HCT116 (cell line): ENCODE data around the gene R3HDM4. TPM values are rescaled to one million over a fixed set of nuclear protein-coding genes. Genes with fewer than 3 reads are reported as not detected.

Source experiments
- ATAC-seq: fragments of 200-7000 bp; cut with Tn5 transposase; 2 replicates; pipeline ENCODE4 v1.9.1; 2020; ENCODE audit warnings: mild to moderate bottlenecking, moderate library complexity
- BruUV-seq: library from RNA; stranded (reverse); fragments of 400-500 nt; replicated peaks from 2 replicates; lab custom pipeline; 2021; lab: Mats Ljungman, UMichigan
- CTCF ChIA-PET: fragments of 300-600 bp; sonication (Branson Sonifier 250); formaldehyde crosslinking; loops from one replicate; lab custom pipeline; 2021; ENCODE audit warnings: antibody characterized with exemption; lab: Charles Lee
- POLR2A ChIA-PET: fragments of 300-600, 350-600 bp; sonication (Branson Sonifier 250); formaldehyde crosslinking; loops from one replicate; lab custom pipeline; 2021; ENCODE audit warnings: antibody characterized with exemption; lab: Charles Lee
- RAD21 ChIA-PET, 2 experiments: fragments of 300-600 bp; sonication (Branson Sonifier 250); formaldehyde crosslinking; loops; one replicate each; lab custom pipeline; 2023; ENCODE audit warnings: low total read pairs in 2 of 2; ENCODE audit not compliant: uncharacterized antibody in 2 of 2, unreplicated experiment in 2 of 2, low non-redundant PET in 1 of 2; lab: Charles Lee
- DNase-seq: peaks from one replicate; pipeline ENCODE4 v3.0.0-alpha.2; 2010; ENCODE audit warnings: low read depth, low spot score
- H2AFZ ChIP-seq: fragments of 200-600 bp; shearing (Covaris generic), sonication (generic); 2 replicates; pipeline ENCODE4 v1.6.1; 2017; ENCODE audit warnings: low read depth, mixed run types, mixed read lengths, antibody characterized with exemption, low read length; ENCODE audit not compliant: poor library complexity, severe bottlenecking
- H3K27ac ChIP-seq: 2 replicates; pipeline ENCODE4 v1.5.1; 2012; ENCODE audit warnings: low read depth, low read length
- H3K27me3 ChIP-seq: fragments of 200-600 bp; sonication (generic); 2 replicates; pipeline ENCODE4 v1.6.1; 2016; ENCODE audit warnings: mixed run types, low read length, mixed read lengths; ENCODE audit not compliant: insufficient read depth
- H3K36me3 ChIP-seq, 2 experiments: fragments of 200-500 bp in 1 of 2; fragments of 200-600 bp in 1 of 2; sonication (Bioruptor generic) in 1 of 2; sonication (generic) in 1 of 2; 2 replicates each; pipeline versions ENCODE4 v1.5.1 to v1.6.1; 2014 to 2016; ENCODE audit warnings: low read length in 2 of 2, inconsistent platforms in 1 of 2, mixed read lengths in 1 of 2, mixed run types in 1 of 2; ENCODE audit not compliant: insufficient read depth in 2 of 2, control insufficient read depth in 1 of 2
- H3K4me1 ChIP-seq, 2 experiments: fragments of 200-600 bp in 1 of 2; sonication (generic) in 1 of 2; 2 replicates each; pipeline versions ENCODE4 v1.5.1 to v1.6.1; 2012 to 2017; ENCODE audit warnings: low read length in 2 of 2, inconsistent platforms in 1 of 2, mild to moderate bottlenecking in 1 of 2, mixed read lengths in 1 of 2, mixed run types in 1 of 2, moderate library complexity in 1 of 2; ENCODE audit not compliant: insufficient read depth in 2 of 2, control insufficient read depth in 1 of 2
- H3K4me2 ChIP-seq: fragments of 200-600 bp; sonication (generic); 2 replicates; pipeline ENCODE4 v1.6.1; 2017; ENCODE audit warnings: mixed run types, low read length, mixed read lengths
- H3K4me3 ChIP-seq, 2 experiments: fragments of 200-600 bp in 1 of 2; sonication (generic) in 1 of 2; replicated peaks in 1 of 2; 2 replicates each; pipeline ENCODE4 v1.5.1; 2011 to 2016; ENCODE audit warnings: low read length in 2 of 2, control low read depth in 1 of 2, low read depth in 1 of 2, mild to moderate bottlenecking in 1 of 2, mixed read lengths in 1 of 2, mixed run types in 1 of 2
- H3K79me2 ChIP-seq: fragments of 200-600 bp; sonication (generic); 2 replicates; pipeline ENCODE4 v1.6.1; 2017; ENCODE audit warnings: mild to moderate bottlenecking, mixed run types, low read length, moderate library complexity, mixed read lengths; ENCODE audit not compliant: insufficient read depth
- H3K9ac ChIP-seq: fragments of 200-600 bp; sonication (generic); 2 replicates; pipeline ENCODE4 v1.6.1; 2016; ENCODE audit warnings: low read length, mixed read lengths
- H3K9me2 ChIP-seq: fragments of 200-600 bp; sonication (generic), shearing (Covaris generic); 2 replicates; pipeline ENCODE4 v1.6.1; 2017; ENCODE audit warnings: mixed run types, mild to moderate bottlenecking, moderate library complexity; ENCODE audit not compliant: insufficient read depth
- H3K9me3 ChIP-seq, 2 experiments: fragments of 200-500 bp in 1 of 2; fragments of 200-600 bp in 1 of 2; sonication (Bioruptor generic) in 1 of 2; sonication (generic) in 1 of 2; 2 replicates each; pipeline ENCODE4 v1.6.1; 2014 to 2017; ENCODE audit warnings: low read length in 2 of 2, mixed read lengths in 2 of 2, inconsistent platforms in 1 of 2, low read depth in 1 of 2, mild to moderate bottlenecking in 1 of 2, mixed run types in 1 of 2, moderate library complexity in 1 of 2; ENCODE audit not compliant: control insufficient read depth in 1 of 2, insufficient read depth in 1 of 2
- H4K20me1 ChIP-seq: fragments of 200-600 bp; sonication (generic), shearing (Covaris generic); 2 replicates; pipeline ENCODE4 v1.6.1; 2017; ENCODE audit warnings: mixed run types, mild to moderate bottlenecking, moderate library complexity; ENCODE audit not compliant: insufficient read depth
- CBX3 ChIP-seq: IDR thresholded peaks from 2 replicates; pipeline ENCODE4 v1.6.1; 2012; ENCODE audit warnings: low read depth
- CEBPB ChIP-seq: IDR thresholded peaks from 2 replicates; pipeline ENCODE4 v1.6.1; 2012; ENCODE audit warnings: low read depth
- EGR1 ChIP-seq: IDR thresholded peaks from 2 replicates; pipeline ENCODE4 v1.6.1; 2012; ENCODE audit warnings: low read depth
- ELF1 ChIP-seq: IDR thresholded peaks from 2 replicates; pipeline ENCODE4 v1.6.1; 2012; ENCODE audit warnings: low read depth, borderline replicate concordance
- EZH2 ChIP-seq: fragments of 200-600 bp; sonication (generic); IDR thresholded peaks from 2 replicates; pipeline ENCODE4 v1.6.1; 2017; ENCODE audit warnings: antibody characterized with exemption, mixed run types
- EZH2phosphoT487 ChIP-seq: fragments of 200-600 bp; IDR thresholded peaks from 2 replicates; pipeline ENCODE4 v1.6.1; 2018; ENCODE audit warnings: antibody characterized with exemption, borderline replicate concordance
- JUND ChIP-seq: IDR thresholded peaks from 2 replicates; pipeline ENCODE4 v1.6.1; 2012
- POLR2AphosphoS5 ChIP-seq: IDR thresholded peaks from 2 replicates; pipeline ENCODE4 v1.6.1; 2011; ENCODE audit warnings: mild to moderate bottlenecking, low read depth, low read length, moderate library complexity
- RAD21 ChIP-seq: IDR thresholded peaks from 2 replicates; pipeline ENCODE4 v1.6.1; 2012; ENCODE audit warnings: low read depth, mild to moderate bottlenecking
- SP1 ChIP-seq: IDR thresholded peaks from 2 replicates; pipeline ENCODE4 v1.6.1; 2012; ENCODE audit warnings: low read depth
- TCF7L2 ChIP-seq: IDR thresholded peaks from 2 replicates; pipeline ENCODE4 v1.7.0; 2011; ENCODE audit warnings: borderline replicate concordance, inconsistent platforms; ENCODE audit not compliant: insufficient read depth, insufficient read length; ENCODE audit errors: extremely low read depth
- YY1 ChIP-seq: IDR thresholded peaks from 2 replicates; pipeline ENCODE4 v1.6.1; 2011; ENCODE audit warnings: low read length, low read depth, moderate library complexity, mild to moderate bottlenecking; ENCODE audit not compliant: insufficient replicate concordance; ENCODE audit errors: extremely low read depth
- intact Hi-C: fragments of 100-400 bp; cut with micrococcal nuclease; formaldehyde crosslinking; loops from 2 replicates; pipeline ENCODE4 v1.10.0; 2022
- total RNA-seq: library from RNA; stranded (reverse); gene quantifications from one replicate; pipeline ENCODE4 v1.2.1, GENCODE V29; 2021; ENCODE audit not compliant: unreplicated experiment
- TF ChIP-seq, protein P1 (sequence below): IDR thresholded peaks from 2 replicates; pipeline ENCODE4 v1.6.1; 2012
- TF ChIP-seq, protein P2 (sequence below), 3 experiments: fragments of 200-600 bp in 1 of 3; sonication (generic) in 1 of 3; IDR thresholded peaks in 2 of 3; conservative IDR thresholded peaks in 1 of 3; 2 replicates each; pipeline ENCODE4 v1.5.1; 2012 to 2017; ENCODE audit warnings: low read depth in 2 of 3, low read length in 2 of 3, antibody characterized with exemption in 1 of 3, borderline replicate concordance in 1 of 3, control low read depth in 1 of 3, mild to moderate bottlenecking in 1 of 3, mixed read lengths in 1 of 3, mixed run types in 1 of 3, moderate library complexity in 1 of 3; ENCODE audit not compliant: insufficient read depth in 1 of 3
- TF ChIP-seq, protein P3 (sequence below): IDR thresholded peaks from 2 replicates; pipeline ENCODE4 v1.6.1; 2011; ENCODE audit warnings: mild to moderate bottlenecking, low read length, moderate library complexity; ENCODE audit not compliant: insufficient replicate concordance; ENCODE audit errors: extremely low read depth

The R3HDM4 gene
- total RNA-seq, 1 experiment from 2014 or later = 92.3 TPM

DNA sequence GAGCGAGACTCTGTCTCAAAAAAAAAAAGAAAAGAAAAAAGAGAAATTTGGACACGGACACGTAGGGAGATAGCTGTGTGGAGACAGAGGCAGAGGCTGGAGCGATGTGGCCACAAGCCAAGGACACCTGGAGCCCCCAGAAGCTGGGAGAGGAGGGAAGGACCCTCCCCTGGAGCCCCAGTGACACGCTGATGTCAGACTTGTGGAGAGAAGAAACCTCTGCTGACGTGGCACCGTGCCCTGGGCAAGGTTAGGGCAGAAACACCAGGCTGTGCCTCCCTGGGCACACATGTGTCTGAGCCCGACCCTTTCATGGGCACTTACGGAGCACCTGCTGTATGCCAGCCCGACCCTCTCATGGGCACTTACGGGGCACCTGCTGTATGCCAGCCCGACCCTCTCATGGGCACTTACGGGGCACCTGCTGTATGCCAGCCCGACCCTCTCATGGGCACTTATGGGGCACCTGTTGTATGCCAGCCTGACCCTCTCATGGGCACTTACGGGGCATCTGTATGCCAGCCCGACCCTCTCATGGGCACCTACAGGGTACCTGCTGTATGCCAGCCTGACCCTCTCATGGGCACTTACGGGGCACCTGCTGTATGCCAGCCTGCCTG lies 30.6 kb upstream of the R3HDM4 start:
- ChIA-PET POLR2A (no interaction called here), RAD21 (no interaction called here), CTCF (no interaction called here)
- no peaks in the 10 kb centered on the region for H3K9me3 ChIP-seq
- no peak overlapping the region for H3K4me3 ChIP-seq
- ATAC-seq = no peak
- no peaks in the 10 kb centered on the region; a peak in 1 of 4 replicates for H3K36me3 ChIP-seq
- no peak for TF ChIP-seq YY1
- TF ChIP-seq EGR1 = no peak
- no peak for TF ChIP-seq JUND
- TF ChIP-seq CBX3 = no peak
- TF ChIP-seq EZH2phosphoT487 = no peak
- TF ChIP-seq, protein P1, sequence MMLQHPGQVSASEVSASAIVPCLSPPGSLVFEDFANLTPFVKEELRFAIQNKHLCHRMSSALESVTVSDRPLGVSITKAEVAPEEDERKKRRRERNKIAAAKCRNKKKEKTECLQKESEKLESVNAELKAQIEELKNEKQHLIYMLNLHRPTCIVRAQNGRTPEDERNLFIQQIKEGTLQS = no peak
- no peak for TF ChIP-seq CEBPB
- no peak for TF ChIP-seq TCF7L2
- no peak for TF ChIP-seq ELF1
- H3K9me2 ChIP-seq = no peaks in the 10 kb centered on the region
- no peak overlapping the region for H3K4me2 ChIP-seq
- H2AFZ ChIP-seq = no peak overlapping the region
- H3K9ac ChIP-seq = no peak overlapping the region
- H3K4me1 ChIP-seq = peaks cover 25 to 38% of the 10 kb centered on the region in 2 experiments
- BruUV-seq = no TSS peak
- intact Hi-C loops = no loop called here
- no peaks in the 10 kb centered on the region for H4K20me1 ChIP-seq
- H3K27me3 ChIP-seq = no peaks in the 10 kb centered on the region
- DNase-seq = no peak
- H3K79me2 ChIP-seq = peaks cover 11% of the 10 kb centered on the region; the same call in 1 of the 2 replicates
- H3K27ac ChIP-seq = no peak overlapping the region

DNA sequence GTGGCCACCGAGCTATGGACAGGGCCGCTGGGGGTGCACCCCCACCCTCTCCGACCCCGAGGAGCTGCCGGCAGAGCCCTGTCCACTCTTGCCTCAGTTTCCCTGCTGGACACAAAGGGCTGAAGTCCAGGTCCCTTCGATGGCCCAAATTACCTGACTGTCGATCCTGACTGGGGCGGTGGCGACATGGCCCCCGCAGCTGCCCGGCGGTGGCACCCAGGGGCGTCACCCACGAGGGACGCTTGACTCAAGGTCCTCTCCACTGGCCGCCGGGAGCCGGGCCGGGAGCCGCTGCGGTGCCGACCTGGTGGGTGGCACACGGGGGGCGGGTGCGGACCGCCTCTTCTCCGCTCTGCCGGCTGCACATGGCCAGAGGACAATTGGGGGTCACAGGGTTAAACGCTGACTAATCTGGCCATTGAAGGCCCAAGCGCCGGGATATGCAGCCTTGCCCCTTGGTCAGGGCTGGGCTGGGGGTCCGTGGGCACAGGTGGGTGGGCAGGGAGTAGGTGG lies 29.2 kb upstream of the R3HDM4 start:
- H3K36me3 ChIP-seq = no peaks in the 10 kb centered on the region; a peak in 1 of 4 replicates
- H3K9me2 ChIP-seq = no peaks in the 10 kb centered on the region
- peaks cover 25 to 32% of the 10 kb centered on the region in 2 experiments for H3K4me1 ChIP-seq
- H3K4me3 ChIP-seq = no peak overlapping the region
- ChIA-PET POLR2A (no interaction called here), RAD21 (no interaction called here), CTCF (no interaction called here)
- H3K79me2 ChIP-seq = peaks cover 11% of the 10 kb centered on the region; the same call in 1 of the 2 replicates
- intact Hi-C loops = no loop called here
- H3K27me3 ChIP-seq = no peaks in the 10 kb centered on the region
- BruUV-seq = no TSS peak
- H3K9me3 ChIP-seq = no peaks in the 10 kb centered on the region
- no peak overlapping the region for H3K9ac ChIP-seq
- H2AFZ ChIP-seq = no peak overlapping the region
- H3K4me2 ChIP-seq = peak overlapping the region; percentile 92; the same call in 1 of the 2 replicates
- DNase-seq (no peak), ATAC-seq (no peak)
- no peaks in the 10 kb centered on the region for H4K20me1 ChIP-seq
- no peak overlapping the region for H3K27ac ChIP-seq
- TF ChIP-seq RAD21 = no peak
- TF ChIP-seq, protein P1 = no peak
- TF ChIP-seq TCF7L2 = no peak
- TF ChIP-seq, protein P2, sequence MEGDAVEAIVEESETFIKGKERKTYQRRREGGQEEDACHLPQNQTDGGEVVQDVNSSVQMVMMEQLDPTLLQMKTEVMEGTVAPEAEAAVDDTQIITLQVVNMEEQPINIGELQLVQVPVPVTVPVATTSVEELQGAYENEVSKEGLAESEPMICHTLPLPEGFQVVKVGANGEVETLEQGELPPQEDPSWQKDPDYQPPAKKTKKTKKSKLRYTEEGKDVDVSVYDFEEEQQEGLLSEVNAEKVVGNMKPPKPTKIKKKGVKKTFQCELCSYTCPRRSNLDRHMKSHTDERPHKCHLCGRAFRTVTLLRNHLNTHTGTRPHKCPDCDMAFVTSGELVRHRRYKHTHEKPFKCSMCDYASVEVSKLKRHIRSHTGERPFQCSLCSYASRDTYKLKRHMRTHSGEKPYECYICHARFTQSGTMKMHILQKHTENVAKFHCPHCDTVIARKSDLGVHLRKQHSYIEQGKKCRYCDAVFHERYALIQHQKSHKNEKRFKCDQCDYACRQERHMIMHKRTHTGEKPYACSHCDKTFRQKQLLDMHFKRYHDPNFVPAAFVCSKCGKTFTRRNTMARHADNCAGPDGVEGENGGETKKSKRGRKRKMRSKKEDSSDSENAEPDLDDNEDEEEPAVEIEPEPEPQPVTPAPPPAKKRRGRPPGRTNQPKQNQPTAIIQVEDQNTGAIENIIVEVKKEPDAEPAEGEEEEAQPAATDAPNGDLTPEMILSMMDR (IDR thresholded peaks at IDR 0.05 in 2 of 3, conservative IDR thresholded peaks at IDR 0.05 in 1 of 3; ENCODE audit: borderline replicate concordance in 1 of 3, insufficient read depth in 1 of 3, low read depth in 2 of 3, low read length in 2 of 3) = no peak
- no peak for TF ChIP-seq EGR1
- TF ChIP-seq POLR2AphosphoS5 = no peak
- TF ChIP-seq EZH2 = no peak
- no peak for TF ChIP-seq EZH2phosphoT487
- TF ChIP-seq SP1 = no peak
- TF ChIP-seq, protein P3, sequence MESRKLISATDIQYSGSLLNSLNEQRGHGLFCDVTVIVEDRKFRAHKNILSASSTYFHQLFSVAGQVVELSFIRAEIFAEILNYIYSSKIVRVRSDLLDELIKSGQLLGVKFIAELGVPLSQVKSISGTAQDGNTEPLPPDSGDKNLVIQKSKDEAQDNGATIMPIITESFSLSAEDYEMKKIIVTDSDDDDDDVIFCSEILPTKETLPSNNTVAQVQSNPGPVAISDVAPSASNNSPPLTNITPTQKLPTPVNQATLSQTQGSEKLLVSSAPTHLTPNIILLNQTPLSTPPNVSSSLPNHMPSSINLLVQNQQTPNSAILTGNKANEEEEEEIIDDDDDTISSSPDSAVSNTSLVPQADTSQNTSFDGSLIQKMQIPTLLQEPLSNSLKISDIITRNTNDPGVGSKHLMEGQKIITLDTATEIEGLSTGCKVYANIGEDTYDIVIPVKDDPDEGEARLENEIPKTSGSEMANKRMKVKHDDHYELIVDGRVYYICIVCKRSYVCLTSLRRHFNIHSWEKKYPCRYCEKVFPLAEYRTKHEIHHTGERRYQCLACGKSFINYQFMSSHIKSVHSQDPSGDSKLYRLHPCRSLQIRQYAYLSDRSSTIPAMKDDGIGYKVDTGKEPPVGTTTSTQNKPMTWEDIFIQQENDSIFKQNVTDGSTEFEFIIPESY = no peak
